GM19240 (cell line): ENCODE data around the gene OBSCN.
"Not testable (repeated sequence)": the region's sequence is repeated elsewhere in the genome, so short reads cannot be mapped to it uniquely, and the experiment has no call there.

Source experiments
- DNase-seq: peaks from one replicate; pipeline ENCODE4 v3.0.0; 2011; ENCODE audit warnings: low spot score; ENCODE audit not compliant: insufficient read length

Gene OBSCN

DNA sequence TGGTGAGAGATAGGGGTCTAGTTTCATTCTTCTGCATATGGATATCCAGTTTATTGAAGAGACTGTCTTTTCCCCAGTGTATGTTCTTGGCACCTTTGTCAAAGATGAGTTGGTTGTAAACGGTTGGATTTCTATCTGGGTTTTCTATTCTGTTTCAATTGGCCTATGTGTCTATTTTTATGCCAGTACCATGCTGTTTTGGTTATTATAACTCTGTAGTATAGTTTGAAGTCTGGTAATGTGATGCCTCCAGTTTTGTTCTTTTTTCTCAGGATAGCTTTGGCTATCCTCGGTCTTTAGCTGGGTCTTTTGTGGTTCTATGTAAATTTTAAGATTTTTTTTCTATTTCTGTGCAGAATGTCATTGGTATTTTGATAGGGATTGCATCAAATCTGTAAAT is 19.6 kb upstream of the OBSCN start:
- DNase-seq, result not testable (repeated sequence)

DNA sequence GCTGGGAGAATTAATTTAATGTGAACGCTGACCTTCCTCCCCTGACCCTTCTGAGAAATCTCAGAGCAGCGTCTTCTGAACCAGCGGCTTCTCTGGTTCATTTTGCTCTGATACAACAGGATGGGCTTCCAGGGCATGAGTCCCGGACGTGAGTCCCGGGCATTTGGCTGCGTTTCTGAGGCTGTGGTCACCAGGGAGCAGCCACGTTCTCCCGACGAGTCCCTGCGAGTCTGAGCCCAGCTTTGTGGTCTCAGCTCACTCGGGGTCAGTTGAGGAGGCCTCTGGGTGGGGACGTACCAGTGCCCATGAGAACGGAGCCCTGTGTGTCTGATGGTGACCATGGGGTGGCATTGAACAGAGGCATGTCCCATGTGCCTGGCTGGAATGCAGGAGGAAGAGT is 17.7 kb upstream of the OBSCN start:
- no peak for DNase-seq

DNA sequence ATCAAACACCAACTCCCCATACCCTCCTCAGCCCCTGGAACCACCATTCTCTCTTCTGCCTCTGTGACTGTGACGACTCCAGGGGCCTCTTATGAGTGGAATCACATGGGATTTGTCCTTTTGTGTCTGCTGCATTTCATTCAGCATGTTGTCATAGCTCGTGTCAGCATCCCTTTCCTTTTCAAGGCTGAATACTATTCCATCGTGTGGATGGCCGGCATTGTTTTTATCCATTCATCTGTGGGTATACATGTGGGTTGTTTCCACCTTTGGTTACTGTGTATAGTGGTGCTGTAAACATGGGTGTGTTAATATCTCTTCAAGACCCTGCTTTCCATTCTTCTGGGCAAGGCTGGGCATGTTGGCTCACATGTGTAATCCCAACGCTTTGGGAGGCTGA is 17.1 kb upstream of the OBSCN start:
- DNase-seq, result no peak

DNA sequence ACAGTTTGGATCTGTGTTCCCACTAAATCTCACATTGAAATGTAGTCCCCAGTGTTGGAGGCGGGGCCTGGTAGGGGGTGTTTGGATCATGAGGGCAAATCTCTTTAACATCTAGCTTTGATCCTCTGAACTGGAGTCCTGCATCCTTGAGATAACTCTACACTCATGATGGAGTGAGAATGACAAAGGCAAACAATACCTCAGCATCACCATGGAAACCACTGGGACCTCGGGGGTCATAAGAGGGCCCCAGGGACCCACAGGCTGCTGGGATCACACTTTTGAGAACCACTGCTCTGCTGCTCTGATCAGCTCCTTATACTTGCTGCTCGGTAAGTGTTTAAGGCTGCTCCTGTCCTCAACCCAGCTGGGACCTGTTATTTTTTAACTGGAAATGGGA is 13.4 kb upstream of the OBSCN start:
- DNase-seq, result no peak

DNA sequence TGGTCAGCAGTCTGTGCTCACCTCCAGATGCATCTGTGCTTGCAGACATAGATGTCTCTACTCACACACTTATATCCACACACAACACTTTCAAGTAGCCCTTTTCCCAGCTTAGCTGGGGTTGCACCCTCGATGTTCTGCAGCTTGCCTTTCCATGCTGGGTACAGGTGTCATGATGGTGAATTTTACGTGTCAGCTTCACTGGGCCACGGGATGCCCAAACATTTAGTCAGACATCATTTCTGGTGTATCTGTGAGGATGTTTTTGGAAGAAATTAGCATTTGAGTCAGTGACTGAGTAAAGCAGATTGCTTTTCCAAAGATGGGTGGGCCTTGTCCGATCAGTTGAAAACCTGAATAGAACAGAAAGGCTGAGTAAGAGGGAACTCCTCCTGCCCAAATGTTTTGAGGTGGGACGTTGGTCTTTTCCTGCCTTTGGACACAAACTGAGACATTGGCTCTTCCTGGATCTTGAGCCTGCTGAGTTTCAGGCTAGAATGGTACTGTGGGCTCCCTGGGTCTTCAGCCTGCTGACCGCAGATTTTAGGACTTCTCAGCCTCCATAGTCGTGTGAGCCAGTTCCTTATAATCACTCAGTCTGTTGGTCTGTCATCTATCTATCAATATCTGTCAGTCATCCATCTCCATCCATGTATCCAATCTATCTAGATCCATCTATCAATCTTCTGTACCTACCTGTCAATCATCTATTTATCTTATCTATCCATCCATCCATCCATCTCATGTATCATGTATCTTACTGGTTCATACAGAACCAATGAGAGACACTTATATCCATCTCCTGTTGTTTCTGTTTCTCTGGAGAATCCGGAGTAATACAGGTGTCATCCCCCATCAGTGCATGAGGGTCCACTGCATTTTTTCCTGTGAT is 12.7 kb upstream of the OBSCN start:
- DNase-seq, result no peak

DNA sequence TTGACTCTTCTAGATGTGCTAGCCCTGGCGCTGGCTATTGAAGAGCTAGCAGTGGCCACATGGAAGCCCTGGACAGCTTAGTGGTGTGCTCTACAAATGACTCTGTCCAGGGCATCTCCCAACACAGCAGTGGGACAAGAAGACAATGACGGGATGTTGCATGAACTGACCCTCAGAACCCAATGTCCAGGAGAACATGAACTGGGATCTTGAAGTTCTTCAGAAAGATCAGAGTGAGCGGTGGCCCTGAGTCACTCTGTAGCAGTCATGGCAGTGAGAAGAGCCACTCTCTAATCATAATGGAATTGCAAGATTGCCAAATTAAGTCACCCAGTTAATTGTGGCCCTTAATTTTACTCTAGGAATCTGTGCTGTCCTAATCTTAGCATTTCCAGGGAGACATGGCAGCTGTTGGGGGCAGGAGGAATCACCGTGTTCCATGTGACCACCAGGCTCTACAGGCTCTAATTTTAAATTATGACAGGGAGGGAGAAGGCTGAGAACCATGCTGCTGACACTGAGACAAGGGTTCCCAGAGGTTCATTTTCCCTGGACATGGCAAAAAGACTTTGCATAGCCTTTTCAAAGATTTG is 10.2 kb upstream of the OBSCN start:
- DNase-seq, result no peak

DNA sequence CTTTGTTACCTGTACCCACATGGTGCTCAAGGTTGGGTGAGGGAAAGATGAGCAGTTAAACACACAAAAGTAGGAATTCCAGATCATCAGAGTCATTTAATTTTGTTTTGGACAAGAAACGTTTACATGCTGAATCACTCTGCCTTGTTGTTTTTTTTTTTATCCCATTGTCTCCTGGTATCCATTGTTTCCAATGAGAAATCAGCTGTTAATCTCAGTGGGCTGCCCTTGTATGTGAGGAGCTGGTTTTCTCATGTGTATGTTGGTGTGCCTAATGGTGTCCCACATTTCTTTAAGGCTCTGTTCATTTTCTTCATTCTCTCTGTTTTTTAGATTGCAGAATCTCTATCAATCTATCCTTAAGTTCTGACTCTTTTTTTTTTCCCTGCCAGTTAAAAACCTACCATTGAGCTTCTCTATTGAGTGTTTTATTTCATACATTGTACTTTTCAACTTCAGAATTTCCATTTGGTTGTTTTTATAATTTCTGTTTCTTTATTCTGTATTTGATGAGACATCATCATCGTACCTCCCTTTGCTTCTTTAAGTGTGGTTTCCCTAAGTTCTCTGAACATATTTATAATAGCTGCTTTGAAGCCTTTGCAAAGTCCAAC is 8.8 kb upstream of the OBSCN start:
- DNase-seq, result no peak

DNA sequence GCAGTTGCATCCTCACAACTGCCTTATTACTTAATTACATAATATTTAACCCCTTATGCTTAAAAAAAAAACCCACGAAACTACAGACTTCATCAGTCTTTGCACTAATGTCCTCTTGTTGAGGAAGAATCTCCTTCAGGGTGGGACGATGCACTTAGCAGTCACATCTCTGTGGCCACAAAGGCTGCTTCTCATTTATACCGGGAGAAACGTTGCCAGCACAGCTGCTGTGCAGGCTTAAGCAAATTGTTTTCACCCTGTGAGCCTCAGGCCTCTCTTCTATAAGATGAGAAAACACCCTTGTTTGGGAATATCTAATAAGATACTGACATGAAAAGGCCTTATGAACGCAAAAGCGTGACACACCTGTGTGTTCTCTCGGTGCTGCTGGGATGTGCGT is 2.9 kb upstream of the OBSCN start:
- DNase-seq, result no peak

DNA sequence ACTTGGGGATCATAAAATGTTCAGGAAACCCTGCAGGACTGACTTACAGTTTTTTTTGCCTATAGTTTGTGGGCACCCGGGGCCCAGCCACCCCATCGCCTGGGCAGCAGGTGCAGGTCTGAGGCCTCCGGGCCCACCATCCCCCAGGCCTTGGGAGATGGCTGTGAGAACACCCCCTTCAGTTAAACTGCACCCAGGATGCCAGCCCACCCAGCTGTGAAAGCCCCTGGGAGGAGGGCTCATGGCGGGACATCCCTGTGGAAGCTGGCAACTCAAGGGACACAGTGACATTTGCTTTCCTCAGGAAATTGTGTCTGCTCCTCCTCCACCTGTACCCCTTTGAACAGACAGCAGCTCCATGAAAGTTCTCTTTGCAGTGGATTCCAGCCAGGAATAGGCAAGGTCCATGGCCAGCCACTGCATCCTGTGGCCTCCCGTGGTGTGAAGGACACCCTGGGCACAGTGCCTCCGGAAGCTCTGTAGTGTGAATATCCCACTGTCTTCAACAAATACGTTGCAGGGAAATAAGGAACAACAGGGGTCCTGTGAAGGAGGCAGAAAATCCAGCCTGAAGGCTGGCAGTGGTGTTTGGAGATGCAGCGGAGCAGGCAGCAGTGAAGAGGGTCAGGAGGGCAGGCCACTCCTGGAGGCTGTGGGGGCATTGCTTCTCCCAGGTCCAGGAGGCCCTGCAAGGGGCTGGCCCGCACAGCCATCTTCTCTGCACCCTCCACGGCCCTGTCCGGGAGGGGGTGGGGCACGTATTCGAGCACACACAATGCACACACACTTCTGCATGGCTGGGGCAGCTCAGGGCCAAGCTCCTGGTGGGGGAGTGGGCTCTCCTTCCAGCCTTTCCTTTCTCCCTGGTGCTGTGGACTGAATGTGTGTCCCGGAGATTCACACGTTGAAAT is 2.1 kb upstream of the OBSCN start:
- DNase-seq, result no peak

DNA sequence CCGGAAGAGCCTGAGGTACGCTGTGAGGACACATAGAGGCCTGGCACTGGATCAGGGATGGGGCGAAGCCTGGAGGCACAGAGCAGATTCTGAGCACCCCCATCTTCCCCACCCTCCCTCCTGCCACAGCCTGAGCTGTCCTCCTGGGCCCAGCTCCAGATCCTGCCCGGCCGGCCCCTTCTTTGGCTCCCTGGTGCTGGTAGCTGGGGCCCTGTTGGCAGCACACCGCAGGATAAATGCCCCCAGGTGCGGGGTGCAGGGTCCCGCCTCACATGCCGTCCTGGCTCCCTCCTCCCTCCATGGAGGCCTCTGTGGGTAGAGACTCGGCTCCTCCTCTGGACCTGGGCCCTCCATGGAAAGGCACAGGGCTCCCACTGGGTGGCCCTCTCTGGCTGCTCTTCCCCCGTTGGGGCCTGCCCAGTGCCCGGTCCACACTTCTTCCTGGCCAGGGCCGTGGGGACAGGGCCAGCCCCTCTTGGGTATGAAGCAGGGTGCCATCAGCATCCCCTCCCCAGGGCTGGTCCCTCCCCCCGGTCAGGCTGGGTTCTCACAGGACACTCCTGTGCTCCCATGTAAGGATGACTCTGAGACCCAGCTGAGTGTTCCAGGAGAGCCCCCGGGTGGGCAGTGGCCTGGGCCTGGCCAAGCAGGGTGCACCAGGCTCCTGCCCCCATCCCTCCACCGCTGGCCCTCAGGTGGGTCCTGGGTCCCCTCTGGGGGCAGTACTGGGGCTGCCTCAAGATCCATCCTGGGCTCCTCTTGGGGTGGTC is 1.1 kb upstream of the OBSCN start:
- DNase-seq, result no peak

DNA sequence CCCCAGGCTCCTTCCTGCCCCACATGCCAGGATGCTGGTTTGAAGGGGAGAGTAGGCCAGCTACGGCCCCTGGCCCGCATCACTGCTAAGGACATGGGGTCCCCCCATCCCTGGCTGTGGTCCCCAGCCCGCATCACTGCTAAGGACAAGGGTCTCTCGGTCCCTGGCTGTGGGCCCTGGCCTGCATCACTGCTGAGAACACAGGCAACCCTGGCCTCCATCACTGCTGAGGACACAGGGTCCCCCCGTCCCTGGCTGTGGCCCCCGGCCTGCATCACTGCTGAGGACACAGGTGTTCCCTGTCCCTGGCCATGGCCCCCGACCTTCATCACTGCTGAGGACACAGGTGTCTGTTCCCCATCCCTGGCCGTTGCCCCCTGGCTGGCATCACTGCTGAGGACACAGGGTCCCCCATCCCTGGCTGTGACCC is 448 bp upstream of the OBSCN start:
- no peak for DNase-seq

DNA sequence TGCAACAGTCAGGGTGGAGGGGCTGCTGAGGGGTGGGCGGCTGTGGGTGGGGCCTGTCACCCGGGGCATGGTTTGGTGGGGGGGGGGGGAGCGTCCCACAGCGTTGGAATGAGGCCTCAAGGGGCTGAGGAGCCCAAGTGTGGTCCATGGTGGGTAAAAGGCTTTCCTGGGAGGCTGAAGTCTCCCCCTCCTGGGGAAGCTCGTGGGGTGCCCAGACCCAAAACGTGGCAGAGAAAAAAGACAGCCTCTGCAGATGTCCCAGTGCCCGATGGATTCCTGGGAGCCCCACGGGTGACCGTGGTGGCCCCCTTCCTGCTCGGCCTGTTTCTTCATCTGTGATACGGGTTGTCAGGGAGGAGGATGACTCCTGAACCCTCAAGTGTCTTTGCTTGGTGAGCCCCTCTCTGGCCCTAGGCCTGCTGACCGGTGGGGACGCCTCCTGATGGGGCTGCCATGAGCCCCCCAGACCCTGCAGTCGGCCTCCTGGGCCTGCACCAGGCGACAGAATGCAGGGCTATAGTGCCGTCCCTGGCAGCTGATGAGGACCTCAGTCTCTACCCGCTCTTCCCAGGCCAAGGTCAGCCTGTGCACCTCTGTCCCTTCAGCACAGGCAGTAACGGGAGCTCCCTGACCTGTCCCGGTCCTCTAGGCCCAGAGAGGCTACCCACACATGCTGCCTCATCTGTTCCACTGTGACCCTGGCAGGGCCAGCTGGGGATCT is 1.1 kb downstream of the OBSCN start:
- no peak for DNase-seq

DNA sequence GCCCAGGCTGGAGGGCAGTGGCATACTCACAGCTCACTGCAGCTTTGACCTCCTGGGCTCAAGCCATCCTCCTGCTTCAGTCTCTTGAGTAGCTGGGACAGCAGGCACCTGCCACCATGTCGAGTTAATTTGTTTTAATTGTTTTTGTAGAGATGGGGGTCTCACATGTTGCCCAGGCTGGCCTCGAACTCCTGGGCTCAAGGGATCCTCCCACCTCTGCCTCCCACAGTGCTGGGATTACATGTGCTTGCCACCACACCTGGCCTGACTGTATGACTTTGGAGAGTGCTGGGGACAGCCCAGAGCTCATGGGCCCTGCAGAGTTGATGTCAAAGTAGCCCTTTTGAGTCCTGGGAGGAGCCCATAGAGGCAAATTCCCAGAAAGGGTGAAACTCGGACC is 1.8 kb downstream of the OBSCN start:
- DNase-seq, result no peak

DNA sequence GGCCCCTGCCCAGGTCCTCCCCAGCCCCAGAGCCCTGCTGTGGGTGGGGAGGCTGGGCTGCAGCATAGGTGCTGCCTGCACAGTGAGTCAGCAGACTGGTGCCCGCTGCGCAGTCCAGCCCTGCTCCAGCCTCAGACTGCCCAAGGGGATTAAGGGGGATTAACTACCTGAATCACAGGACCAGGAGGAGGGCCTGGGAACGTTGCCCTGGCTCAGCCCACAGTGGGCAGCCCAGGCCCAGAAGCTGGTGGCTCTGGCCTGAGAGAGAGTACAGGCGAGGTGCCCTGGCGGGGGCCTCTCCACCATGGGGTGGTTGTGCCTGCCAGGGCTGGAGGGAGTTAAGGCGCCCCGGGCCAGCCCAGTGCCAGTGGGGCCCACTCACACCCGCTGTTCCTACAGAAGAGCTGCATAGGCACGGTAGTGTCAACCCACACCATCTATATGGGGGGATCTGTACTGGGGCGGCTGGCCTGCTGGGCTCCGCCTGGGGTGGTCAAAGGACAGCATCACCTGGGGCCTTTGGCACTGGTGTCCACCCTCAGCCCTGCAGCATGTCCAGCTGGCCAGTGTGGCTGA is 2.3 kb downstream of the OBSCN start:
- no peak for DNase-seq

DNA sequence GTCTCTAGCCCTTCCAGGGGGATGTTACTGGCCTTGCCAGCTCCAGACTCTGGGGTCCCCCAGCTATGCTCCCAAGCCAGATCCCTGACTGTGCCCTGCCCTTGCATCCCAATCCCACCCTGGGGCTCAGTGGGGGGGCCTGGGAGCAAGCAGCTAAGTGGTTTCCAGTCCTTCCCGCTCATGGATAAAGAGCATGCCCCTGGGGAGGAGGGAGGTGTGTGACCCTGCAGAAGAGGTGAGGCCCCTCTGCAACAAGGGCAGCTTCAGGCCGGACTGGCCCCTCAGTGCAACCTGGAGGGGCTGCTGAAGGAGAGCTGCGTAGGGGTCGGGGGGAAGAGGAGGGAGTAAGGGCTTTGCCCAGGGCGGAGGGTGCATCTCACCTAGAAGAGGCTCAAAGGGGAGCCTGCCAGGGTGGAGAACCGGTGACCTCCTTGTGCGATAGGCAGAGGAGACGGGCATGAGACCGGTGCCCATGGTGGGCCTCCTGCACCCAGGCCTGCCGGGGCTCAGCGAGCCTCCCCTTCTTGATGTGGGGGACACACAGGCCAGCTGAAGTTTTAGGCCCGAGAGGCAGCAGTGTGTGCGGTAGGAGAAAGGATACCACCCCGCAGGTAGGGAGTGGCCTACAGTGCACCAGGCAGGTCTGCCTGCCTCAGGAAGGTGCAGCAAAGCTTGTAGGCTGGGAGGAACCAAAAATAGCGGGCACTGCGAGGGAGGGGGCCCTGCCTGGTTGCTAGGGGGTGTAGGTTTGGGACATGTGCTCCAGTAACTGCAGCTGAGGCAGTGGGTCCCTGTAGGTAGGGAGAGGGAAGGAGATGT is 3.1 kb downstream of the OBSCN start:
- DNase-seq, result no peak

DNA sequence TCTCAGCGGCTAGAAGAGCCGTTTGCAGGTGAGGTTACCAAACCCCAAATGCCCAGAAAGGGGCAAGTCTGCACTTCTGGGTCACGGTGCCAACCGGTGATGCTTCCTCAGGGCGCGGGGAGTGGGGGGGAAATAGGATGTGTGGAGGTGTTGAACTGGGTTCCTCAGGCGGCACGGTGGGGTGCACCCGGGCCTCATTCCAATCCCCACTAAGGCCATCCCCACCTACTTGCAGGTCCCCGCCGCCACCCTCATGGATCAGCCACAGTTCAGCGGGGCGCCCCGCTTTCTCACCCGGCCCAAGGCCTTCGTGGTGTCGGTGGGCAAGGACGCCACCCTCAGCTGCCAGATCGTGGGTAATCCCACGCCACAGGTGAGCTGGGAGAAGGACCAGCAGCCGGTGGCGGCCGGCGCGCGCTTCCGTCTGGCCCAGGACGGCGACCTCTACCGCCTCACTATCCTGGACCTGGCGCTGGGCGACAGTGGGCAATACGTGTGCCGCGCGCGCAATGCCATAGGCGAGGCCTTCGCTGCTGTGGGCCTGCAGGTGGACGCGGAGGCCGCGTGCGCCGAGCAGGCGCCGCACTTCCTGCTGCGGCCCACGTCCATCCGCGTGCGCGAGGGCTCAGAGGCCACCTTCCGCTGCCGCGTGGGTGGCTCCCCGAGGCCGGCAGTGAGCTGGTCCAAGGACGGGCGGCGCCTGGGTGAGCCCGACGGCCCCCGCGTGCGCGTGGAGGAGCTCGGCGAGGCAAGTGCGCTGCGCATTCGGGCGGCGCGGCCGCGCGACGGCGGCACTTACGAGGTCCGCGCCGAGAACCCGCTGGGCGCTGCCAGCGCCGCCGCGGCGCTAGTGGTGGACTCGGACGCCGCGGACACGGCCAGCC is 3.9 kb downstream of the OBSCN start:
- DNase-seq, result no peak

DNA sequence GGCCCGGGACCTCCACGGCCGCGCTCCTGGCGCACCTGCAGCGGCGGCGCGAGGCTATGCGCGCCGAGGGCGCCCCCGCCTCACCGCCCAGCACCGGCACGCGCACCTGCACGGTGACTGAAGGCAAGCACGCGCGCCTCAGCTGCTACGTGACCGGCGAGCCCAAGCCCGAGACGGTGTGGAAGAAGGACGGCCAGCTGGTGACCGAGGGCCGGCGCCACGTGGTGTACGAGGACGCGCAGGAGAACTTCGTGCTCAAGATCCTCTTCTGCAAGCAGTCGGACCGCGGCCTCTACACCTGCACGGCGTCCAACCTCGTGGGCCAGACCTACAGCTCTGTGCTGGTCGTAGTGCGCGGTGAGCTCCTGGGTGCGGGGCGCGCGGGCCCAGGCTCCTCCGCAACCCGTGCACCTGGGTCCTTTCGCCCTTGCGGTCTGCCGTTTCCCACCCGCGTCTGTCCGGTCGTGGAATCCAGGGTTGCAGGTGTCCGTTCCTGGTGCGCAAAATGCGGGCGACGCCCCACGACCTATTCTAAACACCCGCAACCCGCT is 4.6 kb downstream of the OBSCN start:
- DNase-seq, result no peak
